HG03571 (cell line): ENCODE measurements around the gene SCIN.
"Not testable (repeated sequence)": the region's sequence is repeated elsewhere in the genome, so short reads cannot be mapped to it uniquely, and the experiment has no call there.

Experiments
- ATAC-seq: cut with Tn5 transposase; IDR thresholded peaks from one replicate; pipeline ENCODE4 v1.9.1; 2021; ENCODE audit not compliant: unreplicated experiment

SCIN gene

DNA sequence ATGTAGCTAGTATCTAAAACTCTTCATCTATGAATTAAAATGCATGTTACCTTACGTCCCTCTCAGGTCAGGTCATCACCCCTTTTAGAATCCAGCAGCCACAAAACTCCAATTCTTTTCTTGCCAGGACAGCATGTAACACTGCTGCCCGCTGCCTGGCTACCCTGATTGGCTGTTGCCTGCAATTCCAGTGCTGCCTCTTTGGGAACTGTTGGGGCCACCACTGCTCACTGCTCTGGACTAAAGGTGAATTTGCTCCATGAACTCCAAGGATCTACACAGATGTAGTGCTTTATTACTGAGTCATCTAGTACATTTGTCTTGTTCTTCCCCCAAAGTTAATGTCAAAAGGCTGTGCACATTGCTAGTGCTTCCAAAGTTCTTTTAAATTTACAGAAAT lies 40.4 kb downstream of the SCIN start:
- no peak for ATAC-seq

DNA sequence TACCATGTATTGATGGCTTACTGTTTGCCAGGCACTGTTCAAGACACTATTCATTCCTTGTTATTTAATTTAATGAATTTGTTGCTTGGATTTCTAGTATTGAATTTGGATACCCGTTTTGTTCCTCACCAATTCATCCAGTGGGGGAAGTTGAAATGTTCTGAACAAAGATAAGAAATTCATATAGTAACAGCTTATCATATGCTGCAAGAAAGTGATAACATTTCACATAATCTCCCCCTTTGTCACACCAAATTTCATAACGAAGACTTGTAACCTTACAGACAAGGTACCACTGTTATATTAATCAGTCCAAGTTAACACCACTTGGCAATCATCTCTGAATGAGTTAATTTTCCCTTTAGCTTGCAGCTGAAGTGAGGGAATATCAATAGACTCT lies 42.1 kb downstream of the SCIN start:
- ATAC-seq: no peak

DNA sequence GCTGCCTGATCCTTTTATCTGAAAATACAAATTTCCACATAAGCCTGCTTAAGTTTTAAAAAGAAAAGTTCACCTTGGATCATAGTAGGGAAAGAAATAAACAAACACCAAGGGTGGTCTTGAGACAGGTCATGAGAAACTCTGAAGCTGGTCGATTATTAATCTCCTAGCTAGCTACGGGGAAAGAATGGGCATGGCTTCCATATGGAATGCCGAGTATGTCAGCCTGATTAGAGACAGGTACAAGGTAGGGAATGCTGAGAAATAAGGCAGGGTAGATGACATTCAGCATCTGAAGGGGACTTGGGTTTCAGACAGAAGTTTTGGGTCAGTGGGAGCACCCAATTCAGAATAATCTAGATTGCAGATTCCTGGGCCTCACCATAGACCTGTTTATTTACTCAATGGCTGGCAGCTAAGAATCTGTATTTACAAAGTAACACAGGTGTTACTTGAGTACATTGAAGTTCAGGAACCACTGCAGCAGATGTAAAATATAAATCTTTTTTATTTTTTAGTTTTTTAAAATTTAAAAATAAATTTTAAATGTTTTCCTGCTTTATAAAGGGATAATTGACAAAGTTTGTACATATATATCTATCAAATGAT lies 49.0 kb downstream of the SCIN start:
- no peak for ATAC-seq

DNA sequence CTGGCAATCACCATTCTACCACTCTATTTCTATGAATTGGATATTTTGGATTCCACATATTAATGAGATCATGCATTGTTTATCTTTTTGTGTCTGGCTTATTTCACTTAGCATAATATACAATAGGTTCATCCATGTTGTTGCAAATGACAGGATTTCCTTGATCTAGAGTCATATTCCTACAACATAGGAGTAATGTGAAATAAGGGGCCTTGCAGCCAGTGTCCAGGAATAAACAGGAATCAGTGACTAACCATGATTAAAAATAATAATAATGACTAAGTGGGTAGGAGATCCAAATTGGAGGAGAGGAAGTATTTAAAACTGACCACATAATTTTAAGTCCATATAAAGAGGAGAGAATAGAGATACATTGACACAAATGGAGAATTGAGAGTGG lies 49.9 kb downstream of the SCIN start:
- no peak for ATAC-seq

DNA sequence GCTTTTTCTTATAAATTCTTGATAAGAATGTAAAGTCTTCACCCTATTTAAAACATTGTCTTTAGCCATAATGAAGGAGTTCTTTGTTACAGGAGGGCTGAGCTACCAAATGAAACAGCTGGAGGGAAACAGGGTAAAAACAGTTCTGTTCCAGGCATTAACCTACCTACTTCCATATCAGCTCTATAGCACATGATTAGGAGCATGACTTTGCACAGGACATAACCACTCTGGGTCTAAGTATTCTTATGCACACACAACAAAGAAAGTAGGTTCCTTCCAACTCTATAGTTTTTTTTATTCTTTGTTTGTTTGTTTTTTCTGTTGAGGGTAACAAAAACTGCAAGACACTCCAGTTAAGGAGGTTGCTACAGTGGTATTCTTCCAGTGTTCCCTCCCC lies 52.7 kb downstream of the SCIN start:
- ATAC-seq: no peak

DNA sequence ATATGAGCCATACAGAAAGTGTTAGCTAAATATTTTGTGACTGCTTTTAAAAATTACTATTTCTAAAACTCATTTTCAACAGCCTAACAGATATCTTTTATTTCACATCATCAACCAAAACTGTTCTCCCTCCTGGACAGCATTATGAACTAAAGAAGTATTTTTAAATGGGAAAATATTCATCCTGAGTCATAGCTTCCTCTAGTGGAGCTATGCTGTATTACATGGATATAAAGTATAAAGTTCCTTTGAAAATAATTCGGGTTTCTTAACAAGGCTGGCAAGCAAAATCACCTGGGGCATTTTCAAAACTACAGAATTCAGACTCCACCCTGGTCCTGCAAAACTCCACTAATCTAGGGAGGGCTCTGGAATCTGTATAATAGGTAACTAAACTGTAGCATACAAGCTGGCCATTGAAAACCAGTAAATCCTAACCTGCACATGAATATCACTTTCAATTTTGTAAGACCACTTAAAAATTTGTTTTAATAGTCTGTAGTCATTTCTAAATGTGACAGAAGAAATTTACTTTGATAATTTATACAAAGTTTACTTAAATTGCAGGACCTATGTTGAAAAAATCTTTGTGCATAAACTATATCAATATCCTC lies 53.5 kb downstream of the SCIN start:
- no peak for ATAC-seq

DNA sequence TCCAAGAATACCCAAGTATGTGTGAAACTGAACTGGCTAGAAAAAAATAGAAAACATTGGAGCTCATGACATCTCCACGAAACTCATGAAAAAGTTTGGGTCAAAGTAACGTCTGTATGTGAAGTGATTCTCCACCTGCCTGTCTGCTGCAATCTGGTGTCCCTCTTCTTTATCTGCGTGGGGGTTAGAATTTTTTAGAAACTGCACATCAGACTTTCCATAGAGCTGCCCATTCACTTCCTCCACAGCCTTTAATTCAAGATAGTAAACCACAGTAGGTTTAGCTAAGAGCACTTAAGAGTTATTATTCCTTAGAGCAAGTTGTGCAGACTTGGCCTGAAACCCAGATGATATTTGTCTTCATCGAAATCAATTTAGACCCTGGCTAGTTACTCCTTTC lies 55.3 kb downstream of the SCIN start:
- ATAC-seq: no peak

DNA sequence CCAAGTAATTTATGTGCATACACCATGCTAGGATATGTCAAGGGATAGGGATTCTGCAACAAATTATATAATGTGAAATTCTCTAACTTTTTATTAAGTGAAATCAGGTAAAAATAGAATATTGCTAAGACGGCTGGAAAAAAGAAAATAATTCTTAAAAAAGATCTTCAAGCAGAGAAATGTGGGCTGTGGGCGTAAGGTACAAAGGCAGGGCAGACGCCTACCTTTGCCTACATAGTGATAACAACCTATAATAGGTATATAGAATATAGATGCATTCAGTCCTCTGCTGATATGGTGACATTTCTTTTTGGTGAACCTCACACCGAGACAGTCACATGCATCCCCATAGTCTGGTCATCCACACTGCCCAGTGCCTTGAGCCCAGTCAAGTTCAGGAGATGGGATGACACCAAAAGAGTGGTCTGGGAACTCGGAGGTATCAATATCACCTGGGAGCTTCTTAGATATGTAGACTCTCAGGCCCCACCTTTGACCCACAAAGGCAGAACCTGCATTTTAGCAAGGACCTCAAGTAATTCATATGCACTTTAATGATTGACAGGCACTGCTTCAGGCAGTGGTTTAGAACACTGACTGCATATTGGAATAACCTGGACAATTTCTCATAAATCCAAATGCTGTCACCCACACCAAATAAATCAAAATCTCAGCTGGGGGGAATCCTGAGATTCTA lies 59.4 kb downstream of the SCIN start:
- no peak for ATAC-seq

DNA sequence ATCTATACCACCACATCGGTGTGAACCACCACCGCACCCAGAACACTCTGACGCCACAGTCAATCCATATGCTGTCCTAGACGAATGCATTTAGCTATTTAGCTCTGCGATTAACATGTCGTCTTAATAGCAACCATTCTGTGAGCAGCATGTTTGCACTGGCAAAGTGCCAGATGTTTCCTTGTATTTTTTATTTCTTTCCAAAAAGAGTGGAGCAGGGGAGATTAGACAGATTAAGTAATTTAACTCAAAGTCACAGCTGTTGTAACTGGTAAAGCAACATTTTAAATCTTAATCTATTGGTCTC lies 59.9 kb downstream of the SCIN start:
- ATAC-seq: no peak

DNA sequence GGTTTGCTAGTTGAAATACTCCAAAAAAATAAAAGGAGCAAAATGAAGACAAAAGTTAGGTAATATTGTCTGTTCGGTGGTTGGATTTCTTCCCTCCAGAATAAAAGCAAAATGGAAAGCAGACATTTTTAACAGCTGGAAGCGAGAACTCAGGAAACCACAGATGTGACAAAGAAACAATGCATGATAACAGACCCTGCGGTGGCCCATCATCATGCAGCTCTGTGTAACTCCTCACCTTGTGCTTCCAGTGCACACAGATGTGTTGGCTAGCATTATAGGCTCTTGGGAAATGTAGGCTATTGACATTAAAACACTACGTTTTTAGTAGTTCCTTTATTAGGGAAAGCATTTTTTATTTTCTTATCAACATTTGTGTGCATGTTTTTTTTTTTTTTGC lies 63.1 kb downstream of the SCIN start:
- no peak for ATAC-seq

DNA sequence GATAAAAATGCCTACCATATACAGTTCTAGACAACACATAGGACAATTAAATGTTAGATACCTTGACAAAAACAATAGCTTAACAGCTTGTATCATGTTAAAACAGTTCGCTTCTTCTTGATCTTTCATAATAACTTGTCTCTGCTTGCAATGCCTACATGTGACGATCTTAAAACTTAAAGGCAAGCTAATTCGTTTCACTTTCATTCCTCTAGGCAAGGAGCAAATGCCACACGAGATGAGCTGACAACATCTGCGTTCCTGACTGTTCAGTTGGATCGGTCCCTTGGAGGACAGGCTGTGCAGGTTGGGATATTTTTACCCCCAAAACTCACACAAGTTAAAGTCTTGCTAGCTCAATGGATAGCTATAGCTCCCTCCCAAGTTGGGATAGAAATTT lies 65.3 kb downstream of the SCIN start:
- peak; percentile 56 for ATAC-seq

DNA sequence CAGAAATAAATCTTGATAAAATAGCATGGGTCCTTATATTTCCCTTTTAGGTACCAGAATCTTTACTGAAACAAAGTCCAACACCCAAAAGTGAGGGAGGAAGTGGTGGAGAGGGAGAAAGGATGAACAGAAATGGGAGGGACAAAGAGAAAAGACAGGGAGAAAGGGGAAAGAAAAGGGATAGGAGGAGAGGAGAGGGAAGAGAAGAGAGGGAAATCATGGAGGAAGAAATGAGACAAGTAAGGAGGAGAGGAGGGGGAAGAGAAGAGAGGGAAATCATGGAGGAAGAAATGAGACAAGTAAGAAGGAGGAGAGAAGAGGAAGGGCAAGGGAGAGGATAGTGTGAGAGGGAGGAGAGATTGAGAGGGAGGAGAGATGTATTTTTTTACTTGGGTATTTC lies 66.8 kb downstream of the SCIN start:
- ATAC-seq: no peak

DNA sequence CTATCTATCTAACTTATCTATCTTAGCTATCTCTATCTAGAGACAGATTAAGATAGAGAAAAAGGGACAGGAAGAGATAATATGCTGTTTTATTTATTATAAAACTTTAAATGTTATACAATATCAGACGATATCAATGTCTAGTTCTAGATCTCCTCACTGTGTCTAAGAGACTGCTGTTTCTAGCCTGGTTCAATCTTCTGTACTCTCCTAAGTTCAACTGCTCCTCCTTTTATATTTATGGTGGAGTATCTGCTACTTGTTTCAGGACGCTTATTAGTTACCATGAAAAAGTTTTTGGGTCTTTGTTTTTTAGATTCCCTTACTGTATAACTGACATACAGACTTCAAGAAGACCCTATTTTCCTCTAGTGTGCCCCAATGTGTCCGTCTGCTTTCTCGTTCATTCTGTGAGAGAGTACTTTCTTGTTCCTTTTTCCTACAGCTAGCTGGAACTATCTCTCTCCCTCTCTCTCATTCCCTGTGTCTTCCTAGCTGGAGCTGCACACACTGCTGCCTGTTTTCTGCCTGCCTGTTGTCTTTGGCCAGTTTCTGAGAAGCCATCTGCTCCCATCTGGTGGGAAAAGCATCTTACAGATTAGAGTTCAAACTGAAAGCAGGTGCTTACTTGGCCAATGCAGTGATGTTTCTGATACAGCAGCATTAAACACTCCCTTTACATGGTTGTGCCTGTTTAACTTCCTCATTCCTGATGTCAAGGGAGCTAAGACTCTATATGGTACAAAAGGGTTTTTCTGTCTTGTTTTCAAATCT lies 67.5 kb downstream of the SCIN start:
- no peak for ATAC-seq

DNA sequence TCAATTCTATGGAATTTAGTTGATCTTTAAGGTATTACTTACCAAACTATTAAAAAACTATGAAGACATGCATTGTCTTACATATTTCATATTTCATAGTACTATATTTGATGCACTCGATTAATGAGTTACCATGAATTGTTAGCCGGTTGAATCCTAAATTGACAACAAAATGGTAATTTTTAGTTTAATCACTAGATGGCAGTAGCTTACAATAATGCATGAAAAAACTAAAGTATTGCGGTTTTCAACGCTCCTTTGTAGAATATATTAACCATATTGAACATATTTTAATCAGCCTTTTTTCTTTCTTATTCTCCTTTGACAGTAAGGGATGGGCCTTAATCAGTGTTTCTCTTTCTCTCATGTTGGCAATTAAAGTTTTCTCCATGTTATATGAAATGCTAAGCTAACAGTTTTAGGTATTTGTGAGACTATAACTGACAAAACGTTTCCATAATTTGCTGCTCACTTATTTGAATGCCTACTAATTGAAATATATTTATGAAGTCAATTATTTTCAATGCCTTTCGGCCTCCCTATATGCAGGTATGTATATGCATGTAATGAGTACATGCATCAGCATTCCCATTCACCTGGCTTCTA lies 68.4 kb downstream of the SCIN start:
- ATAC-seq: peak; percentile 50

DNA sequence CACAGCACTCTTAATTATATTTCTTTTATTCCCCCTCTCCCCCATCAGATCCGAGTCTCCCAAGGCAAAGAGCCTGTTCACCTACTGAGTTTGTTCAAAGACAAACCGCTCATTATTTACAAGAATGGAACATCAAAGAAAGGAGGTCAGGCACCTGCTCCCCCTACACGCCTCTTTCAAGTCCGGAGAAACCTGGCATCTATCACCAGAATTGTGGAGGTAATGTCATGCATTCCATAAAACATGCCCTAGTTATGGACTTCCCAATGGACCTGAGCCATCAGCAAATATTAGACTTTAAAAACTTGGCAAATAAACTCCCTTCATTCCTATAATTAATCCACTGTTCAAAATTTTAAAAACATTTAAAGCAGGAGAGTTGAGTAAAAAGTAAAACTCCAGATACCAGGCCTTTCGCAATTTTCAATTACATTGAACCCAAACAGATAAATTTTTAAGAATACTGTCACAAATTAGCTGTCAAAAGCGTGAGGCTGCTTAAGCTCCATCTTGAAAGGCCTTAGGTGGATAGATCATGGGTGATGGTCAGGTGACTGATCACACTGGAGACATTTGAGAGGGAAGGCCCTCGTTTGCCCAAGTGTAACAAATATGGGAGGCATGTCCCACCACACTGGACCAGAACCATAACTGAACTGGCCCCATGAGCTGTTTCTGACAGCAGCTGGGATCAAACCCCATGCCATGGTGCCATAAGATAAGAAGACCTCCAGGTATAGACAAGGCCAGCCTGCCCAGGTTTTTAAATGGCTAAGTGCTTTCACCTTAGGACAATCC lies 70.0 kb downstream of the SCIN start:
- ATAC-seq: no peak

DNA sequence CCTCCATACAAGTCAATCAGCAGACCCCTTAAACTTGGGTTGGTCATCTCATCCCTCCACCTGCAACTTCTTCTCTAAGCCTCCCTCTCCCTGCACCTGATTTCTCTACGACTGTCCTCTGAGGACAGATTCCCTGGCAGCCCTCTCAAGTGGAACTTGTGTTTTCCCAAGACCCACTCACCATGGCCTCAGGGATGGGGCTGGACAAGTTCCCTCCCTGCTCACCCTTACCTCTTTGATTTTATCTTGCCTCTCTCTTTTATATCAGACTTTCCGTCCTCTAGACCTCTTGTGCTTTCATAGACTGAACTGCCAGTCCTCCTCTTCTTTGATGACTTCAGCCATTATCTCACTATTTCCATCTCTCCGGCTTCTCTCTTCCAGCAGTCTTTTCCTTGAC lies 70.7 kb downstream of the SCIN start:
- no peak for ATAC-seq

DNA sequence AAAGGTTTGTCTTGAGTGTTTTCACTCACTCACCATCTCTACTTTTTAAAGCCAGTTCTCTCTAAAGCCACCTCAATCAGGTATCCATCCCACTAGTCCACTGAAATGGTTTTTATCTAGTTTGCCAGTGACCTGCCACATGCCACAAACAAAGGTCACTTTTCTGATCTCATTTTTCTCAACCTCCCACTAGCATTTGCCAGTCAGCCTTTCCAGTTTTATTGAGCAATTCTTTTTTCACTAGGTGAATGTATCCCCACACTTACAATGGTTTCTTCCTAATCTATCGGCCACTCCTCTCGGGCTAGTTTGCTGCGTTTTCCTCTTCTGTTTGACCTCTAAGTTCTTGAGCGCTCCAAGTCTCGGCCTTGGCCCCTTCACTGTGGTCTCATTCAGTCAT lies 72.0 kb downstream of the SCIN start:
- ATAC-seq: no peak

DNA sequence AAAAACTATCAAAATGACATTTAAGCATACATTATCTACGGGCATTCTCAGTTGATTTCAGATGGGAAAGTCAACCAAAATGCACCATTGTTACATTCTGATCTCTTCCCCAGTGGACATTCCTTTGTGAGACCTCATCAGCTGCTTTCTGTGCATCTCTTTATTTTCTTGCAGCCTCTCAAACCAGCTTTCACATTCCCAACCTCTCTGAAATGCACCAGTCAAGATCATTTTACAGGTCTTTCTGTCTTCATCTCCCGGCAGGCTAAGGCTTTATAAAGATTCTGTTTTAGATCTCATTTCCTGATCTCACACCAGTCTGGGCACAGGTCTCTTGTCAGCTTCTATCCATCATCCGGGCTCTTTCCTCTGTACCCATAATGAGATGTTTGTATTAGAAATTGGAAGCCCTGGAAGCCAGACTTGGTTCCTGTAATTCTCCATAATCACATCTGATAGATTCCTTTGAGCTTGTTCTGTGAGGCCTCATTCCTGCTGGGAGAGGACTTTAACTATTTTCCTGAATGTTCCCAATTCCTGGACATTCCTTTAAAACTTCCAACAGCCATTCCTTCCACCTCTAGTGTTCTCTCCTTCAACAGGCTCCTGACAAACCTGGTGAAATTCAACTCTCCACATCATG lies 72.6 kb downstream of the SCIN start:
- no peak for ATAC-seq

DNA sequence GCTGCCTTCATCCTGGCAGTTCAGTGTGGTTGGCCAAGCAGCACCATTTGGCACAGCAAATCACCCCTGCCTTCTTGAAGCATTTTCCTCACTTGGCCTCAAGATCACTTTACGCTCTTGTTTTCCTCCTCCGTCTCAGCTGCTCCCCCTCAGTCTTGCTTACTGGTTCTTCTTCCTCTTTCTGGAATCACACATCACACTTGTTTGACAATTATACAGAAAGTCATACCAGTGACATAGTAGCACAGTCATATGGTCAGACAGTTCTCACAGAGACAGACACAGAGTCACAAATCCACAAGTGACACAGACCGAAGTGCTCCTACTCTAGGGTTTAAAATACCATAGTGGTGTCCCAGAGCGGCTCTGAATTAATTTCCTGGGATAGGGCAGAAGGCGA lies 73.1 kb downstream of the SCIN start:
- ATAC-seq: no peak

DNA sequence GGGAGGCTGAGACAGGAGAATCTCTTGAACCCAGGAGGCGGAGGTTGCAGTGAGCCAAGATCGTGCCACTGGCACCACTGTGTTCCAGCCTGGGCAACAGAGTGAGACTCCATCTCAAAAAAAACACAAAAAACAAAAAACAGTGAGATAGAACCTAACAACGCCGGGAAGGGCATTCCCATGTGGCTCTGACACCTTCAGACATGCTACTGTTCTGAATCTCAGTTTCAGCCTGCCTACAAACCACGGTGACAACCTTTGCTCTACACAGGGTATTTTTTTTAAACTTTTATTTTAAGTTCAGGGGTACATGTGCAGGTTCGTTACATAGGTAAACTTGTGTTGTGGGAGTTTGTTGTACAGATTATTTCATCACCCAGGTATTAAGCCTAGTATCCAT lies 74.7 kb downstream of the SCIN start:
- ATAC-seq: not testable (repeated sequence)
